K562 (cell line): Measurements from ENCODE around the gene COMMD1. TPM values are rescaled to one million over a fixed set of nuclear protein-coding genes. Genes with fewer than 3 reads are reported as not detected.

Experiments
- IFI16 ChIP-seq: fragments of 250-450 bp; sonication (Bioruptor Pico); IDR thresholded peaks from 2 replicates; pipeline ENCODE4 v2.1.2; 2022; ENCODE audit warnings: mild to moderate bottlenecking, inconsistent platforms
- IRF1 ChIP-seq: sonication (generic); formaldehyde crosslinking; IDR thresholded peaks from 2 replicates; pipeline ENCODE4 v1.8.0; 2022; ENCODE audit warnings: missing genetic modification reagents, mild to moderate bottlenecking, borderline replicate concordance
- MYBL2 ChIP-seq, 2 experiments: fragments of 450-650 bp in 1 of 2; sonication (generic) in 1 of 2; formaldehyde crosslinking in 1 of 2; IDR thresholded peaks; 2 replicates each; pipeline versions ENCODE4 v1.6.1 to v1.8.1; 2017 to 2022; ENCODE audit warnings: borderline replicate concordance in 1 of 2, inconsistent platforms in 1 of 2, low read depth in 1 of 2, mild to moderate bottlenecking in 1 of 2, missing genetic modification reagents in 1 of 2, moderate library complexity in 1 of 2
- OTX1 ChIP-seq: fragments of 450-650 bp; formaldehyde crosslinking; IDR thresholded peaks from 2 replicates; pipeline ENCODE4 v1.4.0; 2022; ENCODE audit warnings: mild to moderate bottlenecking
- POLR3G ChIP-seq: IDR thresholded peaks from 2 replicates; pipeline ENCODE4 v1.6.1; 2011; ENCODE audit not compliant: insufficient read length, insufficient replicate concordance; ENCODE audit errors: extremely low read depth
- ZBTB2 ChIP-seq: fragments of 450-650 bp; IDR thresholded peaks from 2 replicates; pipeline ENCODE4 v1.6.1; 2016; ENCODE audit warnings: antibody characterized with exemption
- ZNF436 ChIP-seq: fragments of 250-450, 450-650 bp; sonication (Bioruptor Pico); formaldehyde crosslinking; IDR thresholded peaks from 2 replicates; pipeline ENCODE4 v1.7.0; 2020; ENCODE audit warnings: mild to moderate bottlenecking
- ZNF589 ChIP-seq: fragments of 200-800 bp; sonication (Bioruptor generic); IDR thresholded peaks from 2 replicates; pipeline ENCODE4 v1.6.1; 2016; ENCODE audit warnings: low read depth, missing genetic modification characterization, missing compliant biosample characterization
- polyA plus RNA-seq, 8 experiments: library from polyadenylated mRNA; depleted of rRNA in 4 of 8; stranded (reverse) in 5 of 8; unstranded in 3 of 8; fragments of >200 nt; fragmentation: Nextera tagmentation in 2 of 8; fragmentation: Illumina TruSeq in 1 of 8; extraction: Ambion mirVana in 2 of 8; extraction: Trizol in 1 of 8; gene quantifications; 2 replicates each; pipeline versions ENCODE4 v1.2.1 to v1.2.3, GENCODE V29; 2011 to 2014; ENCODE audit warnings: inconsistent platforms in 1 of 8, missing spikeins in 1 of 8
- total RNA-seq, 7 experiments: library from RNA; depleted of rRNA in 6 of 7; stranded (reverse); fragments of >200 nt in 6 of 7; fragmentation: Illumina TruSeq in 2 of 7; extraction: Trizol in 2 of 7; gene quantifications; 2 replicates each; pipeline versions ENCODE4 v1.2.1 to v1.2.3, GENCODE V29; 2011 to 2021; ENCODE audit warnings: low replicate concordance in 1 of 7
- TF ChIP-seq, protein P1 (sequence below), 2 experiments: IDR thresholded peaks; 2 replicates each; pipeline ENCODE4 v1.6.1; 2011; ENCODE audit warnings: borderline replicate concordance in 1 of 2, control low read depth in 1 of 2, low read depth in 1 of 2, low read length in 1 of 2, mild to moderate bottlenecking in 1 of 2, mixed read lengths in 1 of 2, moderate library complexity in 1 of 2; ENCODE audit not compliant: insufficient read depth in 1 of 2, insufficient read length in 1 of 2, poor library complexity in 1 of 2, severe bottlenecking in 1 of 2; ENCODE audit errors: extremely low read depth in 1 of 2
- TF ChIP-seq, protein P2 (sequence below): IDR thresholded peaks from 2 replicates; pipeline ENCODE4 v1.6.1; 2014; ENCODE audit warnings: antibody characterized with exemption

The COMMD1 gene
- total and polyA plus RNA-seq, 9 of the 15 experiments (the other 6 are each of a cell fraction or from before 2014, with no cell fraction given) = 14.4 to 77.0 (median 21.4) TPM

DNA sequence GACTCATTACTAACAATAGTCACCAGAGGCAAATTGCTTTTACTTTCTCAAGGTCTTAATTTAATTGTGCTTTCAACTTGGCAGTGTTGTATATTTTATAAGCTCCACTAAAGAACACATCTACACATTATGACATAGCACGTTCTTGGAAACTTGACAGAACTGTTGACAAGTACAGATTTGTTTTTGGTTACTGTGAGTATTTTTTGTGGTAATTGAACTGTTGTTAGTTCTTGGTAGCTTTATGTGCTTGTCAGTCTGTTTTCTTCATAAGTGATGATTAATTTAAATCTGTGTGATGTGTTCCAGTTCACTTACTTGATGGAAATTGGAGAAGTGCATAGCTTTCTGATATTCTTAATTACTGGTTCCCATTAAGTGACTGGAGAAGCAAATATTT, 63.9 kb downstream of the COMMD1 start (continued):
- TF ChIP-seq IRF1 (no peak), ZNF436 (no peak), POLR3G (no peak), ZNF589 (CRISPR knock-in tag) (no peak), ZBTB2 (no peak), OTX1 (CRISPR knock-in tag) (no peak), MYBL2 (IDR thresholded peaks at IDR 0.05; ENCODE audit: low read depth) (no peak), MYBL2 (CRISPR knock-in tag; IDR thresholded peaks at IDR 0.05; ENCODE audit: borderline replicate concordance) (no peak), IFI16 (no peak)
- TF ChIP-seq, protein P1, sequence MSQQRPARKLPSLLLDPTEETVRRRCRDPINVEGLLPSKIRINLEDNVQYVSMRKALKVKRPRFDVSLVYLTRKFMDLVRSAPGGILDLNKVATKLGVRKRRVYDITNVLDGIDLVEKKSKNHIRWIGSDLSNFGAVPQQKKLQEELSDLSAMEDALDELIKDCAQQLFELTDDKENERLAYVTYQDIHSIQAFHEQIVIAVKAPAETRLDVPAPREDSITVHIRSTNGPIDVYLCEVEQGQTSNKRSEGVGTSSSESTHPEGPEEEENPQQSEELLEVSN (IDR thresholded peaks at IDR 0.05; ENCODE audit: borderline replicate concordance in 1 of 2, extremely low read depth in 1 of 2, insufficient read depth in 1 of 2, insufficient read length in 1 of 2, low read depth in 1 of 2, low read length in 1 of 2, poor library complexity in 1 of 2, severe bottlenecking in 1 of 2) = no peak
- TF ChIP-seq, protein P2, sequence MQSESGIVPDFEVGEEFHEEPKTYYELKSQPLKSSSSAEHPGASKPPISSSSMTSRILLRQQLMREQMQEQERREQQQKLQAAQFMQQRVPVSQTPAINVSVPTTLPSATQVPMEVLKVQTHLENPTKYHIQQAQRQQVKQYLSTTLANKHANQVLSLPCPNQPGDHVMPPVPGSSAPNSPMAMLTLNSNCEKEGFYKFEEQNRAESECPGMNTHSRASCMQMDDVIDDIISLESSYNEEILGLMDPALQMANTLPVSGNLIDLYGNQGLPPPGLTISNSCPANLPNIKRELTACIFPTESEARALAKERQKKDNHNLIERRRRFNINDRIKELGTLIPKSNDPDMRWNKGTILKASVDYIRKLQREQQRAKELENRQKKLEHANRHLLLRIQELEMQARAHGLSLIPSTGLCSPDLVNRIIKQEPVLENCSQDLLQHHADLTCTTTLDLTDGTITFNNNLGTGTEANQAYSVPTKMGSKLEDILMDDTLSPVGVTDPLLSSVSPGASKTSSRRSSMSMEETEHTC = no peak
